NCI-H2107 (cell line): ENCODE results near the gene MAPK6.
A peak's percentile ranks its signal among the peaks of the same experiment; 100 is the strongest.
"Not testable (repeated sequence)": the region's sequence is repeated elsewhere in the genome, so short reads cannot be mapped to it uniquely, and the experiment has no call there.

ENCODE experiments used
- DNase-seq: peaks from one replicate; lab custom pipeline; 2025; lab: John Stamatoyannopoulos, UW

The MAPK6 gene

GRCh38 chr15:52018693-52019393, at the start of gene MAPK6:
MAPK6 (plus strand) TSS chr15:52019219; CDS start chr15:52046461, 27,242 bp downstream.
- peak; percentile 68 for DNase-seq

- no peak for DNase-seq
These were observed 49.3 kb upstream of the MAPK6 start for GRCh38 chr15:51969728-51970127.

DNA sequence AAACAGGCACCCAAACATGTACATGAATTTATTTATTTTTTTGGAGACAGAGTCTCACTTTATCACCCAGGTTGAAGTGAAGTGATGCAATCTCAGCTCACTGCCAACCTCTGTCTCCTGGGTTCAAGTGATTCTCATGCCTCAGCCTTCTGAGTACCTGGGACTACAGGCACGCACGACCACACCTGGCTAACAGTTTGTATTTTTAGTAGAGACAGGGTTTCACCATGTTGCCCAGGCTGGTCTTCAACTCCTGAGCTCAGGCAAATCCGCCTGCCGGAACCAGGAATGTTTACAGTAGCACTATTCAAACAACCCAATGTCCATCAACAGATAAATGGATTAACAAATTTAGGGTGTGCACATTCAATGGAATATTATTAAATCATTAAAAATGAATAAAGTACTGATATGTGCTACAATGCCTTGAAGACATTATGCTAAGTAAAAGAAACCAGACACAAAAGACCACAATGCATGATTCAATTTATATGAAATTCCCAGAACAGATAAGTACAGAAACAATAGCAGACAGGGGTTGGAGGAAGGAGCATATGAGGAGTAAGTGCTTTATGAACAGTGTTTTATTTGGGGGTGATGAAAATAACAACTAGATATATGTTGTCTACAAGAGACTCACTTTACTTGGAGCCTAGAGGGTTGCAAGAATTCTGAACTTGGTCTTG, 48.7 kb upstream of the MAPK6 start:
- DNase-seq: no peak

GRCh38 chr15:51971032-51971374, 48.0 kb upstream of the MAPK6 start:
- DNase-seq: no peak

- peak; percentile 72 for DNase-seq
These were observed 47.5 kb upstream of the MAPK6 start, which contains the start of gene LEO1 for GRCh38 chr15:51971375-51972133. LEO1 (minus strand) TSS chr15:51971778; CDS start chr15:51971745, 33 bp downstream.

DNA sequence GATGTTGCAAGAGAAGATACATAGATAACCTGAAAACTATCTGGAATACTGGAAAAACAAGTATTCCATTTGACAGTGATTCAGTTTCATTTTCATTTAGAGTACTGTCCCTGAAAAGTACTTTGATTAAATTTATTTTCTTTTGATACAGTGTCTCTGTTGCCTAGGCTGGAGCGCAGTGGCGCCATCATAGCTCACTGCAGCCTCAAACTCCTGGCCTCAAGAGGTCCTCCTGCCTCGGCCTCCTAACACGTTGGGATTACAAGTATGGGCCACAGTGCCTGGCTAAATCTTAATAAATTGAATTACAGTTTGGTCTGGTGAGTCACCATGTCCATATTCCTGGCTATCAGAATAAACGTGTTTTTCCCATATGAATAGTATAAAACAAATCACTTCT, 45.8 kb upstream of the MAPK6 start:
- no peak for DNase-seq

DNA sequence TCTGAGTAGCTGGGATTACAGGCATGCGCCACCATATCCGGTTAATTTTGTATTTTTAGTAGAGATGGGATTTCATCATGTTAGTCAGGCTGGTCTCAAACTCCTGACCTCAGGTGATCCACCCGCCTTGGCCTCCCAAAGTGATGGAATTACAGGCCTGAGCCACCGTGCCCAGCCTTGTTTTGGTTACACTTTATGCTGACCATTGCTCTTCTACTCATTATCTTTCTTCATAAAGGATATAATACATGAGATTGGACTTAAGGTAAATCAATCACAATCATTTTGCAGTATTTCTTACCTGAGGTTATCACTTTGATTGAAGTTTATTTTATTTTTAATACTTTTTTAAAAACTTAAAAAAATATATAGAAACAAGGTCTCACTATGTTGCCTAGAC, 45.2 kb upstream of the MAPK6 start:
- no peak for DNase-seq

DNA sequence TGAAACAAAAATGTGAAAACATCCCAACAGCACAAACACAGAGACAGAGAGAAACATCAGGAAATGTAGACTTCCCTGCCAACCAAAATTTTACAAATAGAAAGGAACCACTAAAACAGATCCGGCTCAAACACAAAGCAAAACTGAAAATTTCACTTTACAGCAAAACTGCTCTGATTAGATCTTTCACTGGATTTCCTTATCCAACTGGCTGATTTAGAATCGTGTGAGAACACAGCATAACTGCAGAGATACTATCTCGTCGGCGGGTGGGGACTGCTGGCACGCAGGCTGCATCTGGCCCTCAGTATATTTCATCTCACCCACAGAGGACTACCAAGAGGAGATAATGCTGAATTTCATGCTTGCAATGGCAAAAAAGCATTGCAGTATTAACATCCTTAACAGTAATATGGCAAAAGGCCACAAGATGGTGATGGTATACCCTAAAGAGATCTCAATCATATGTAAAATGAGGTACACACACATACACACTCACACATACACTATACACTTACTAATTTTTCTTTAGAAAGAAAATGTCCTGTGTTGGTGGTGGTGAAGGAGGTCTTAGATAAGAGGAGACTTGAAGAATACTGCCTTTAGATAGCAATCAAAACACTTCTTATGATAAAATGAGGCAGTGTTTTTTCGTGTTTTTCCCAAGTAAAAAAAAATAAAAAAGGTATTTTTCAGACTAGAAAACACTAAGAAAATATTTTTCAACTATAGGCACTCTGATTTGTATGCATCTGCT, 36.8 kb upstream of the MAPK6 start:
- DNase-seq: no peak

GRCh38 chr15:51982770-51983103, 36.3 kb upstream of the MAPK6 start:
- no peak for DNase-seq

DNA sequence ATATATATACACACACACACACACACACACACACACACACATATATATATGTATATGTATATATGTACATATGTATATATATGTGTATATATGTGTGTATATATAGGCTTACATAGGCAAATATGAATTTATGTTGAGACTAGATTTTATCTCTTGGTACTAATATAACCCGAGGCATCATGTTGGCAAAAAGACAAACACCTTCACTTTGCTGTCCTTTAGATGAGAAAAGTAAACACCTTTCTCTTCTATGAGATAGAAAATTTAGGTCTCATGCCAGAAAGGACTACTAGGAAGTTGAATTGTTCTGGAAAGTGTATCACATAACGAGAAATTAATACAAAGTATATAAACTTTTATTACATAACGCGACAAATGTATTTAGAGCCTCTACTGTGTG, 27.9 kb upstream of the MAPK6 start:
- DNase-seq: no peak

GRCh38 chr15:51992953-51993352, 26.1 kb upstream of the MAPK6 start:
- DNase-seq: no peak

GRCh38 chr15:52002351-52002750, 16.7 kb upstream of the MAPK6 start:
- DNase-seq: no peak

DNA sequence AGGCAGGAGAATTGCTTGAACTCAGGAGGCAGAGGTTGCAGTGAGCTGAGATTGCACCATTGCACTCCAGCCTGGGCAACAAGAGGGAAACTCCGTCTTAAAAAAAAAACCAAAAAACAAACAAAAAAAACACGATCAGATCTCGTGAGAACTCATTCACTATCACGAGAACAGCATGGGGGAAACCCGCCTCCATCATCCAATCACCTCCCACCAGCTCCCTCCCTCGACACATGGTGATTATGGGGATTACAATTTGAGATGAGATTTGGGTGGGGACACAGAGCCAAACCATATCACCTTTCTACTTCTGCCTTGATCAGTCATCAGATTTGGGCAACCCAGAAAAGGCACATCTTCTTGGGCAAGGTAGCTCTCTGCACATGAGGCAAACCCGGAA, 15.9 kb upstream of the MAPK6 start:
- not testable (repeated sequence) for DNase-seq

DNA sequence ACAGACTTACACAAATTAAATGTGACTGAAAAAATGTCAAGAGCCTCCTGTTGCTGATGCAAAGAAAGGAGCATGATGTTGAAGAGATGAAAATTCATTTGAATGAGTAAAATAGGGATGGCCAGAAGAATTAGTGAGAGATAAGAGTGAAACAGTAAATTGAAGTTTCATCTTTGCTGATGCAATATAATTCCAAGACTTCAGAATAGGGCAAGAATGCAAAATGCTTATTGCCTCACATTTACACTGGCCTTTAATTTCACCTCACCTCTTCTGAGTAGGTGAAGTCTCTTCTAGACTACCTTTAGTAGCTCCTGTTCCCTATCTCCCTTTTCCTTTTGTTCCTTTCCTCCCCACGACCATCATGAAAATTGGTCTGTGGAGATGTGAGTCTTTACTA, 15.3 kb upstream of the MAPK6 start:
- DNase-seq: no peak

DNA sequence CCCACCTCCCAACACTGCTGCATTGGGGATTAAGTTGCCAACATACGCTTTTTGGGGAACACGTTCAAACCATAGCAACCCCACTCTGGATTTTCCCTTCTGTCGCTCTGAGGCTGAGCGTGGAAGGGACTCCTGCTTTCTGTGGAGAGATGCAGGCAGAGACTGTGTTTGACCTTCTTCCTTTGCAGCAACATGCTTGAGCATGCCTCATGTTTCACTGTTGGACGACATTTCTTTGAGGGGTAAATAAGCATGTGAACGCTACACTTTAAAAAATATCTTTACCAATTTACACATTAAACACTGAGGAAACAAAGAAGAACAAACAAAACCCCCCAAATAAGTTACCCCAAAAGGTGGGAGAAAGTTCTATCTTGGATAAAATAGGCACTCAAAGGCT, 14.2 kb upstream of the MAPK6 start:
- DNase-seq: no peak

- DNase-seq: no peak
These were observed 13.0 kb upstream of the MAPK6 start for GRCh38 chr15:52005748-52006701.

- no peak for DNase-seq
These were observed 12.2 kb upstream of the MAPK6 start for GRCh38 chr15:52006702-52007340.

DNA sequence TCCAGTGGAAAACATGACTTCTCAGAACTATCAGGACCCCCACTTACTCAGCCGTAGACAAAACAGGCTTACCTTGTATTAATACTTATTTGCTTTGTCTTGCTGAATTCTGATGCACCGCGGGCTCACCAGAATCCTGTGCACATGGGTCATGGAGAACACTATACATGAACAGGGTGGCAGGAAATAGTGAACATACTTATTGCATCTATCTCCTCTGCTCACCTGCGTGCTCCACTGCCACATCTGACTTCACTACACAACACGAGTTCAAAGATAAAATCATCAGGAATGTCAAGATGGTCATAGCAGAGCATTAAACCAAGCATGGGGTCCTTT, 10.7 kb upstream of the MAPK6 start:
- no peak for DNase-seq

- DNase-seq: no peak
These were observed 10.2 kb upstream of the MAPK6 start for GRCh38 chr15:52008698-52009434.
